Prostate gland (tissue), 2 donors: ENCODE data around the gene RNF6.

ENCODE experiments used
- POLR2AphosphoS5 ChIP-seq: sonication (generic); formaldehyde crosslinking; IDR thresholded peaks from one replicate; pipeline ENCODE4 v1.6.1; 2017; ENCODE audit warnings: antibody characterized with exemption
- TF ChIP-seq, protein P1 (sequence below), 4 experiments: fragments of 200-600 bp in 2 of 4; fragments of 450-650 bp in 2 of 4; sonication (generic) in 2 of 4; IDR thresholded peaks; 1 replicate in 3 of 4; 2 replicates in 1 of 4; pipeline ENCODE4 v1.5.1; 2016 to 2019; ENCODE audit warnings: antibody characterized with exemption in 4 of 4, mild to moderate bottlenecking in 2 of 4, moderate library complexity in 2 of 4

DNA sequence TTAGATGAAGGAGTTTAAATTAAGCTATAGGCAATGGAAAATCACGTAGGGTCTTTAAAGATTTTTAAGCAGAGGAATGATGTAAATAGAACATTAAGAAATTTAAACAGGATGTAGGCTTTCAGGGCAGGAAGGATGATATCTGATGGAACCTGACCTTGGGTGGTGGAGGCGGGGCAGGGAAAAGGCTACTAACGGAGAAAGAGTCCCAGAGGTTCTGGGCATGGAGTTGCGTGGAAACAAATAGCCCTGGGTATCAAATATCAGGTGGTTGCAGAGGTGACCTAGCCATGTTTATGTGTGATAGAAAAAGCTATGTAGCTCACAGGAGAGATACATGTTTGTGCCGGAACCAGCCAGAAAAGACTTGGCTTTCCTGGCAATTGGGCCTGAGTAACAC lies 24.0 kb upstream of the RNF6 start:
- TF ChIP-seq, protein P1, sequence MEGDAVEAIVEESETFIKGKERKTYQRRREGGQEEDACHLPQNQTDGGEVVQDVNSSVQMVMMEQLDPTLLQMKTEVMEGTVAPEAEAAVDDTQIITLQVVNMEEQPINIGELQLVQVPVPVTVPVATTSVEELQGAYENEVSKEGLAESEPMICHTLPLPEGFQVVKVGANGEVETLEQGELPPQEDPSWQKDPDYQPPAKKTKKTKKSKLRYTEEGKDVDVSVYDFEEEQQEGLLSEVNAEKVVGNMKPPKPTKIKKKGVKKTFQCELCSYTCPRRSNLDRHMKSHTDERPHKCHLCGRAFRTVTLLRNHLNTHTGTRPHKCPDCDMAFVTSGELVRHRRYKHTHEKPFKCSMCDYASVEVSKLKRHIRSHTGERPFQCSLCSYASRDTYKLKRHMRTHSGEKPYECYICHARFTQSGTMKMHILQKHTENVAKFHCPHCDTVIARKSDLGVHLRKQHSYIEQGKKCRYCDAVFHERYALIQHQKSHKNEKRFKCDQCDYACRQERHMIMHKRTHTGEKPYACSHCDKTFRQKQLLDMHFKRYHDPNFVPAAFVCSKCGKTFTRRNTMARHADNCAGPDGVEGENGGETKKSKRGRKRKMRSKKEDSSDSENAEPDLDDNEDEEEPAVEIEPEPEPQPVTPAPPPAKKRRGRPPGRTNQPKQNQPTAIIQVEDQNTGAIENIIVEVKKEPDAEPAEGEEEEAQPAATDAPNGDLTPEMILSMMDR (IDR thresholded peaks at IDR 0.05) = no peak
- no peak for TF ChIP-seq POLR2AphosphoS5
